KMS-11 (cell line): ENCODE measurements around the gene IQCE.

Experiments
- H2AFZ ChIP-seq: fragments of 200-600 bp; sonication (generic); 2 replicates; pipeline ENCODE4 v1.6.1; 2016; ENCODE audit warnings: antibody characterized with exemption, mixed run types, low read depth
- H3K27ac ChIP-seq: fragments of 200-600 bp; sonication (generic); 2 replicates; pipeline ENCODE4 v1.6.1; 2016; ENCODE audit warnings: mild to moderate bottlenecking, mixed run types
- H3K27me3 ChIP-seq: fragments of 200-600 bp; sonication (generic); 2 replicates; pipeline ENCODE4 v1.6.1; 2017; ENCODE audit warnings: mild to moderate bottlenecking, low read depth, mixed run types, moderate library complexity; ENCODE audit not compliant: insufficient read depth
- H3K36me3 ChIP-seq: fragments of 200-600 bp; sonication (generic); 2 replicates; pipeline ENCODE4 v1.6.1; 2017; ENCODE audit warnings: mild to moderate bottlenecking, mixed run types; ENCODE audit not compliant: insufficient read depth
- H3K4me1 ChIP-seq: fragments of 200-600 bp; sonication (generic); 2 replicates; pipeline ENCODE4 v1.6.1; 2016; ENCODE audit warnings: mild to moderate bottlenecking, low read depth, mixed run types; ENCODE audit not compliant: poor library complexity, severe bottlenecking
- H3K4me2 ChIP-seq: fragments of 200-600 bp; sonication (generic); 2 replicates; pipeline ENCODE4 v1.7.0; 2016; ENCODE audit warnings: mild to moderate bottlenecking, mixed run types
- H3K4me3 ChIP-seq: fragments of 200-600 bp; sonication (generic); IDR thresholded peaks from 2 replicates; pipeline ENCODE4 v1.6.1; 2017; ENCODE audit warnings: low read depth, low read length, mixed read lengths; ENCODE audit not compliant: insufficient read depth
- H3K79me2 ChIP-seq: fragments of 200-600 bp; sonication (generic); 2 replicates; pipeline ENCODE4 v1.6.1; 2016; ENCODE audit warnings: low read depth, mixed run types; ENCODE audit not compliant: insufficient read depth
- H3K9ac ChIP-seq: fragments of 200-600 bp; sonication (generic); 2 replicates; pipeline ENCODE4 v1.6.1; 2016; ENCODE audit warnings: mild to moderate bottlenecking, mixed run types
- H4K20me1 ChIP-seq: fragments of 200-600 bp; sonication (generic); 2 replicates; pipeline ENCODE4 v1.6.1; 2016; ENCODE audit warnings: mild to moderate bottlenecking, mixed run types; ENCODE audit not compliant: insufficient read depth
- TF ChIP-seq, protein P1 (sequence below): fragments of 200-600 bp; sonication (generic); conservative IDR thresholded peaks from 2 replicates; pipeline ENCODE4 v1.6.1; 2017; ENCODE audit warnings: low read depth, mild to moderate bottlenecking, antibody characterized with exemption, low read length, moderate library complexity, mixed read lengths

Gene IQCE

DNA sequence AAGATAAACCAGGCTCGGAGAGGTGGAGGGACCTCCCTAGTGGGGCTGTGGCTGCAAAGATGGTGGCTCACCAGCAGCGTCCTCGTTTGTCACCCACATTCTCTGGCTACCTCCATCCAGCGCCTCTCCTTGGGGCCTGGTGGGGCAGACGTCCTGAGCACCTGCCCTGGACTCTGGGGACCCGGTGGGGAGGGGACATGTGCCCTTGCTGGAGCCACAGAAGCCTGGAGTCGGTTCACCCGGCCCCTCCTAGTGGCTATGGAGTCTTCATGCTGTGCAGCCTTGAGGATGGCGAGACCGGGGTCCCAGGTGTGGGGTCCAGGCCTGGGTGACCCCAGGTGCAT lies 87.5 kb downstream of the IQCE start:
- Histone ChIP-seq H3K4me2 (no peak overlapping the region), H3K27ac (no peak overlapping the region), H3K9ac (no peak overlapping the region), H3K79me2 (no peaks in the 10 kb centered on the region), H4K20me1 (no peaks in the 10 kb centered on the region), H3K27me3 (no peaks in the 10 kb centered on the region), H3K4me3 (no peak overlapping the region), H3K36me3 (no peaks in the 10 kb centered on the region), H2AFZ (no peak overlapping the region), H3K4me1 (peaks cover 8% of the 10 kb centered on the region)
- TF ChIP-seq, protein P1, sequence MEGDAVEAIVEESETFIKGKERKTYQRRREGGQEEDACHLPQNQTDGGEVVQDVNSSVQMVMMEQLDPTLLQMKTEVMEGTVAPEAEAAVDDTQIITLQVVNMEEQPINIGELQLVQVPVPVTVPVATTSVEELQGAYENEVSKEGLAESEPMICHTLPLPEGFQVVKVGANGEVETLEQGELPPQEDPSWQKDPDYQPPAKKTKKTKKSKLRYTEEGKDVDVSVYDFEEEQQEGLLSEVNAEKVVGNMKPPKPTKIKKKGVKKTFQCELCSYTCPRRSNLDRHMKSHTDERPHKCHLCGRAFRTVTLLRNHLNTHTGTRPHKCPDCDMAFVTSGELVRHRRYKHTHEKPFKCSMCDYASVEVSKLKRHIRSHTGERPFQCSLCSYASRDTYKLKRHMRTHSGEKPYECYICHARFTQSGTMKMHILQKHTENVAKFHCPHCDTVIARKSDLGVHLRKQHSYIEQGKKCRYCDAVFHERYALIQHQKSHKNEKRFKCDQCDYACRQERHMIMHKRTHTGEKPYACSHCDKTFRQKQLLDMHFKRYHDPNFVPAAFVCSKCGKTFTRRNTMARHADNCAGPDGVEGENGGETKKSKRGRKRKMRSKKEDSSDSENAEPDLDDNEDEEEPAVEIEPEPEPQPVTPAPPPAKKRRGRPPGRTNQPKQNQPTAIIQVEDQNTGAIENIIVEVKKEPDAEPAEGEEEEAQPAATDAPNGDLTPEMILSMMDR = no peak

DNA sequence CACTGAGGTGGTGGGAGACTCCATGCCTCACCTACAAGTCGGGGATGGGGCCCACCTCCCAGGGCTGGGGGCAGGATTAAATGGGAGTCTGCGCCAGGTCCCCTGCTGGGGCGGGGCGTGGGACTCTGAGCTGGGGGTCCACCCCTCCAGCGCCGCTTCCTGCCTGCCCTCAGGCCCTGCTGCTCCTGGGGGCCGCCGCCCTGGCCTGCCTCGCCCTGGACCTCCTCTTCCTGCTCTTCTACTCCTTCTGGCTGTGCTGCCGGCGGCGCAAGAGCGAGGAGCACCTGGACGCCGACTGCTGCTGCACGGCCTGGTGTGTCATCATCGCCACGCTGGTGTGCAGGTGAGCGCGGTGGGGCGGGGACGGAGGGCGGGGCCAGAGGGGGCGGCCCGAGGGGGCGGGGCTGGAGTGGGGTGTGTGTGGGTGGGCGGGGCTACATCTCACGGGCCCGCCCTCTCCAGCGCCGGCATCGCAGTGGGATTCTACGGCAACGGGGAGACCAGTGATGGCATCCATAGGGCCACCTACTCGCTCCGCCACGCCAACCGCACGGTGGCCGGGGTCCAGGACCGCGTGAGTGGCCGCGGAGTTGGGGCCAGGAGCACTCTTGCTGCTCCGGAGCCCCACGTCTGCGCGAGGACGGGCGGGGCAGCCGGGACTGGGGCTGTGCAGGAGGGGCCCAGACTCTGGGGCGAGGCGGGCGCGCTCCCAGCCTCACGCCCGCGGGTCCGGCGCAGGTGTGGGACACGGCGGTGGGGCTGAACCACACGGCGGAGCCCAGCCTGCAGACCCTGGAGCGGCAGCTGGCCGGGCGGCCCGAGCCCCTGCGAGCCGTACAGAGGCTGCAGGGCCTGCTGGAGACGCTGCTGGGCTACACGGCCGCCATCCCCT lies 88.1 kb downstream of the IQCE start:
- H3K36me3 ChIP-seq = no peaks in the 10 kb centered on the region
- no peaks in the 10 kb centered on the region for H3K79me2 ChIP-seq
- peaks cover 8% of the 10 kb centered on the region for H3K4me1 ChIP-seq
- H3K4me3 ChIP-seq = no peak overlapping the region
- no peaks in the 10 kb centered on the region for H4K20me1 ChIP-seq
- no peak overlapping the region for H2AFZ ChIP-seq
- H3K27ac ChIP-seq = no peak overlapping the region
- TF ChIP-seq, protein P1 = no peak
- no peak overlapping the region for H3K4me2 ChIP-seq
- H3K27me3 ChIP-seq = no peaks in the 10 kb centered on the region
- no peak overlapping the region for H3K9ac ChIP-seq

DNA sequence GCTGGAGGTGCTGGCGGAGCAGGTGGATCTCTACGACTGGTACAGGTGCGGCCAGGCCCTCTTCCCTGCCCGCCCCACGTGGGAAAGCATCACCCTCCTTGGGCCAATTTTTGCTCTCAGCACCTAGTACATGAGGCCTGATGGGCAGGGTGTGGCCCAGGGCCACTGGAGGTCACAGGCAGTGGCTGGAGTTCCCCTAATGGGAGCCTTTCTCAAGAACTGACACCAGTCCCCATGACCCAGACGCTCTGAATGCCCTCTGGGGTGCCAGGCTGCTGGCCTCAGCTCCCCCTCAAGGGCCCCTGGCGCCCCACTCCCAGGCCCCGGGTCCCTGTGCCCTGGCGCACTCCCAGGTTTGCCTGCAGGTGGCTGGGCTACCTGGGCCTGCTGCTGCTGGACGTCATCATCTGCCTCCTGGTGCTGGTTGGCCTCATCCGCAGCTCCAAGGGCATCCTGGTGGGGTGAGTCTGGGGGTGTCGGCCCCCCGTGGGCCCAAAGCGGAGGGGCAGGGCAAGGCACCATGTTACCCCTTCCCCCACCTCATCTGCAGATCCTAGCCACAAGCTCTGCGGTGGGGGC lies 88.9 kb downstream of the IQCE start:
- Histone ChIP-seq H3K27me3 (no peaks in the 10 kb centered on the region), H3K36me3 (no peaks in the 10 kb centered on the region), H3K9ac (no peak overlapping the region), H2AFZ (no peak overlapping the region), H3K4me2 (no peak overlapping the region), H3K27ac (no peak overlapping the region), H4K20me1 (no peaks in the 10 kb centered on the region), H3K4me1 (peaks cover 8% of the 10 kb centered on the region), H3K4me3 (no peak overlapping the region), H3K79me2 (no peaks in the 10 kb centered on the region)
- TF ChIP-seq, protein P1 = no peak

DNA sequence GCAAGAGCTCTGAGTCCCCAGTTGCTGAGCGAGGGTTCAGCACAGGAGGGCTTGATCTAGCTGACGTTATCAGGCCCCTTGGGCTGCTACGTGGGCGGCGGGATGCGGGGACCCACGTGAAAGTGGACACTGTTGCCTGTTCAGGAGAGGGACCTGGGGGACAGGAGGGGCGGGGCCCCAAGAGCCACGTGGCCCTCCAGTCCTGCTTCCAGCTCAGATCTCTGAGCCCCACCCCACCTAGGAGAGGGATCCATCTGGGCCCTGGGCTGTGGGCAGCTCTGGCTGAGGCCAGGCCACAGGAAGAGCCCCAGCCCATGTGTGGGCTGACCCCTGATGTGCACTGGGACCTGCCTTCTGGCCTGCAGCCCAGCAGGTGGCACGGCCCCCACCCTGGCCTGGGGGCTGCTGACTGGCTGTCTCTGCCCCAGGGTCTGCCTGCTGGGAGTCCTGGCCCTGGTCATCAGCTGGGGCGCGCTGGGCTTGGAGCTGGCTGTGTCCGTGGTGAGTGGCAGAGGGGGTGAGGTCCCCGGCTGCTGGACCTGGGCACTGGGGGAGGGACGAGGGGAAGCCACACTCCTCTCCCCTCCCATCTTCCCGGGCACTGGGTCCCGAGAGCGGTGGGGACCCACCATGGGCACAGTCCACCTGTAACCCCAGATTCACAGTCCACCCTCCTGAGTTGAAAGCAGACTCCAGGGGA lies 90.5 kb downstream of the IQCE start:
- Histone ChIP-seq H4K20me1 (no peaks in the 10 kb centered on the region), H3K27me3 (peaks cover 5% of the 10 kb centered on the region; the same call in 1 of the 2 replicates), H3K9ac (no peak overlapping the region), H2AFZ (no peak overlapping the region), H3K4me3 (no peak overlapping the region), H3K4me2 (no peak overlapping the region), H3K79me2 (no peaks in the 10 kb centered on the region), H3K4me1 (peaks cover 8% of the 10 kb centered on the region), H3K36me3 (no peaks in the 10 kb centered on the region), H3K27ac (no peak overlapping the region)
- TF ChIP-seq, protein P1 = no peak
